T-helper 1 cell (primary cell): ENCODE measurements around the gene CTU1.

ENCODE experiments used
- DNase-seq, 5 donors: peaks; one replicate each; pipeline ENCODE4 v3.0.0-alpha.2; 2012 to 2020

The CTU1 gene

GRCh38 chr19:51079481-51080110 lies 28.6 kb downstream of the CTU1 start:
- no peak for DNase-seq

- no peak for DNase-seq
Observed at GRCh38 chr19:51078731-51079130, 29.5 kb downstream of the CTU1 start.

GRCh38 chr19:51078104-51078503 lies 30.1 kb downstream of the CTU1 start:
- no peak for DNase-seq

- DNase-seq = no peak
Observed at GRCh38 chr19:51076631-51077213, 31.5 kb downstream of the CTU1 start.

GRCh38 chr19:51075998-51076397 lies 32.2 kb downstream of the CTU1 start:
- DNase-seq = no peak

GRCh38 chr19:51071095-51071405 lies 37.2 kb downstream of the CTU1 start:
- DNase-seq = no peak

- DNase-seq = no peak
Observed at GRCh38 chr19:51070334-51071094, 37.7 kb downstream of the CTU1 start.

GRCh38 chr19:51066393-51067186 lies 41.6 kb downstream of the CTU1 start:
- no peak for DNase-seq

GRCh38 chr19:51065221-51065960 lies 42.8 kb downstream of the CTU1 start:
- no peak for DNase-seq

- DNase-seq = no peak
Observed at GRCh38 chr19:51064534-51065220, 43.5 kb downstream of the CTU1 start, which contains the start of gene KLK13. Gene KLK13, minus strand, starts transcription at chr19:51065092. Its CDS starts 25 bp downstream, at chr19:51065067.

- DNase-seq = no peak
Observed at GRCh38 chr19:51063664-51064063, 44.5 kb downstream of the CTU1 start.

- DNase-seq = no peak
Observed at GRCh38 chr19:51060973-51061372, 47.2 kb downstream of the CTU1 start.

GRCh38 chr19:51060336-51060735 lies 47.9 kb downstream of the CTU1 start:
- no peak for DNase-seq

- DNase-seq = no peak
Observed at GRCh38 chr19:51059715-51060114, 48.5 kb downstream of the CTU1 start.

GRCh38 chr19:51055866-51056265 lies 52.3 kb downstream of the CTU1 start:
- no peak for DNase-seq
